ENCODE data around the gene PPT2.
"Not testable (repeated sequence)": the region's sequence is repeated elsewhere in the genome, so short reads cannot be mapped to it uniquely, and the experiment has no call there.

The PPT2 gene

GRCh38 chr6:32133786-32134185 lies 20.2 kb upstream of the PPT2 start:
- Histone ChIP-seq H3K9me3 (no peaks in the 10 kb centered on the region), H3K27me3 (no peaks in the 10 kb centered on the region), H3K36me3 (no peaks in the 10 kb centered on the region), H3K4me3 (ENCODE audit: low read depth, low read length) (no peak overlapping the region), H3K4me1 (peaks cover under 1% of the 10 kb centered on the region; the same call in 1 of the 2 replicates)
- TF ChIP-seq, protein P1, sequence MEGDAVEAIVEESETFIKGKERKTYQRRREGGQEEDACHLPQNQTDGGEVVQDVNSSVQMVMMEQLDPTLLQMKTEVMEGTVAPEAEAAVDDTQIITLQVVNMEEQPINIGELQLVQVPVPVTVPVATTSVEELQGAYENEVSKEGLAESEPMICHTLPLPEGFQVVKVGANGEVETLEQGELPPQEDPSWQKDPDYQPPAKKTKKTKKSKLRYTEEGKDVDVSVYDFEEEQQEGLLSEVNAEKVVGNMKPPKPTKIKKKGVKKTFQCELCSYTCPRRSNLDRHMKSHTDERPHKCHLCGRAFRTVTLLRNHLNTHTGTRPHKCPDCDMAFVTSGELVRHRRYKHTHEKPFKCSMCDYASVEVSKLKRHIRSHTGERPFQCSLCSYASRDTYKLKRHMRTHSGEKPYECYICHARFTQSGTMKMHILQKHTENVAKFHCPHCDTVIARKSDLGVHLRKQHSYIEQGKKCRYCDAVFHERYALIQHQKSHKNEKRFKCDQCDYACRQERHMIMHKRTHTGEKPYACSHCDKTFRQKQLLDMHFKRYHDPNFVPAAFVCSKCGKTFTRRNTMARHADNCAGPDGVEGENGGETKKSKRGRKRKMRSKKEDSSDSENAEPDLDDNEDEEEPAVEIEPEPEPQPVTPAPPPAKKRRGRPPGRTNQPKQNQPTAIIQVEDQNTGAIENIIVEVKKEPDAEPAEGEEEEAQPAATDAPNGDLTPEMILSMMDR (IDR thresholded peaks at IDR 0.05; ENCODE audit: low read depth, low read length): no peak
- no peak for DNase-seq

GRCh38 chr6:32137454-32137853 lies 16.5 kb upstream of the PPT2 start:
- TF ChIP-seq, protein P1 (IDR thresholded peaks at IDR 0.05; ENCODE audit: low read depth, low read length): no peak
- no peaks in the 10 kb centered on the region for H3K9me3 ChIP-seq
- H3K4me1 ChIP-seq: no peaks in the 10 kb centered on the region
- H3K27me3 ChIP-seq: no peaks in the 10 kb centered on the region
- no peak overlapping the region for H3K4me3 ChIP-seq (ENCODE audit: low read depth, low read length)
- no peaks in the 10 kb centered on the region for H3K36me3 ChIP-seq
- no peak for DNase-seq

DNA sequence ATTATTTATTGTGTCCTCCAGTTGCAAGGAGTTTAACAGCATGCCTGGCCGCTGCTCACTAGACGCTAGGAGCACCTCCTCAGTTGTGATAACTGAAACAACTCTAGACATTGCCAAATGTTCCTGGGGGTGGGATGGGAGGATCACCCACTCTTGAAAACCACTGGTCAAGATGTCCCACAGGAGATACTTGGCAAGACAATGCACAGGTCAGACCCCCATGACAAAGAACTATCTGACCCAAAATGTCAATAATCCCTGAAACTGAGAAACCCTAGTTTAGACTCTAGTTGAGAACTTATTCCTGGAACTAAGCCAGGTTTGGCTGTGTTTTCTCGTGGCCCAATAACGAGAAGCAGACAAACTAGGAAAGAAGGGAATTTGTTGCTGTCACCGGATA lies 14.4 kb upstream of the PPT2 start:
- no peak overlapping the region for H3K4me3 ChIP-seq (ENCODE audit: low read depth, low read length)
- TF ChIP-seq, protein P1 (IDR thresholded peaks at IDR 0.05; ENCODE audit: low read depth, low read length): no peak
- H3K4me1 ChIP-seq: no peaks in the 10 kb centered on the region
- no peak for DNase-seq
- H3K9me3 ChIP-seq: no peaks in the 10 kb centered on the region
- H3K27me3 ChIP-seq: no peaks in the 10 kb centered on the region
- no peaks in the 10 kb centered on the region for H3K36me3 ChIP-seq

- TF ChIP-seq, protein P1 (IDR thresholded peaks at IDR 0.05; ENCODE audit: low read depth, low read length): no peak
- no peak for DNase-seq
- Histone ChIP-seq H3K9me3 (no peaks in the 10 kb centered on the region), H3K27me3 (no peaks in the 10 kb centered on the region), H3K4me3 (ENCODE audit: low read depth, low read length) (no peak overlapping the region), H3K4me1 (no peaks in the 10 kb centered on the region), H3K36me3 (no peaks in the 10 kb centered on the region)
These were observed 13.4 kb upstream of the PPT2 start for GRCh38 chr6:32140420-32141046.

DNA sequence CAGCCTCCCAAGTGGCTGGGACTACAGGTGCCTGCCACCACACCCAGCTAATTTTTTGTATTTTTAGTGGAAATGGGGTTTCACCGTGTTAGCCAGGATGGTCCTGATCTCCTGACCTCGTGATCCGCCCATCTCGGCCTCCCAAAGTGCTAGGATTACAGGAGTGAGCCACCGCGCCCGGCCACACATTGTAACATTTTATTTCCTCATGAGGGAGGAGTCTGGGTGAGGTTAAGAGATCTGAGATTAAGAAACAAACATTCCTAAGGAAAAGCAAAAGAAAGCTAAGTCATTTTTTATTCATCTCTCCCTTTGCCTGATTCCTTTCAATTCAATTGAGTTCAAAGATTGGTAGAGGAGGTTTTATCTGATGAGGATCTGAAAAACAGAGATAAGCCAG lies 9.7 kb upstream of the PPT2 start:
- H3K4me1 ChIP-seq; H3K9me3 ChIP-seq; H3K36me3 ChIP-seq; DNase-seq; H3K4me3 ChIP-seq (ENCODE audit: low read depth, low read length); H3K27me3 ChIP-seq: not testable (repeated sequence)

DNA sequence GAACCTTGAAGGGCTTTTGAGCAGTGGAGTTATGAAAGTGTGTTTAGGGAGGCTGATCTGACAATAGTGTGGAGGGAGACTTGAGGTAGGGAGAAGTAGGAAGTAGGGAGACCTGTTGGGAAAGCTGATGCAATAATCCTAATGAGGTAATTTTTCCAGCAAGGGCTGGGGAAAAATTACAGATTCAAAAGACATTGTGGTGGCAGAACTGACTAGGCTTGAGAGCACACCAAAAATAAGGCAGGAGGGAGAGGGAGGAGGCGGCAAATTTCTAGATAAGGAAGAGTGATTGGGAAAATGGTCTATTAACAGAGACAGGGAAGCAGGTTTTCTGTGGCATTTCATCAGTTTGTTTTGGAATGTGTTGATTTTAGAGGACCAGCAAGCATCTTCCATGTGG lies 7.7 kb upstream of the PPT2 start:
- no peak for DNase-seq
- TF ChIP-seq, protein P1 (IDR thresholded peaks at IDR 0.05; ENCODE audit: low read depth, low read length): no peak
- Histone ChIP-seq H3K4me1 (no peaks in the 10 kb centered on the region), H3K9me3 (no peaks in the 10 kb centered on the region), H3K4me3 (ENCODE audit: low read depth, low read length) (no peak overlapping the region), H3K27me3 (no peaks in the 10 kb centered on the region), H3K36me3 (no peaks in the 10 kb centered on the region)

GRCh38 chr6:32146687-32147086 lies 7.3 kb upstream of the PPT2 start:
- TF ChIP-seq, protein P1 (IDR thresholded peaks at IDR 0.05; ENCODE audit: low read depth, low read length): no peak
- Histone ChIP-seq H3K27me3 (no peaks in the 10 kb centered on the region), H3K36me3 (no peaks in the 10 kb centered on the region), H3K4me3 (ENCODE audit: low read depth, low read length) (no peak overlapping the region), H3K9me3 (no peaks in the 10 kb centered on the region), H3K4me1 (no peaks in the 10 kb centered on the region)
- no peak for DNase-seq

All from BE2C (cell line).